ENCODE data around the gene RABL6.
A peak's percentile ranks its signal among the peaks of the same experiment; 100 is the strongest.
"Not testable (repeated sequence)": the region's sequence is repeated elsewhere in the genome, so short reads cannot be mapped to it uniquely, and the experiment has no call there.

The RABL6 gene, protein sequence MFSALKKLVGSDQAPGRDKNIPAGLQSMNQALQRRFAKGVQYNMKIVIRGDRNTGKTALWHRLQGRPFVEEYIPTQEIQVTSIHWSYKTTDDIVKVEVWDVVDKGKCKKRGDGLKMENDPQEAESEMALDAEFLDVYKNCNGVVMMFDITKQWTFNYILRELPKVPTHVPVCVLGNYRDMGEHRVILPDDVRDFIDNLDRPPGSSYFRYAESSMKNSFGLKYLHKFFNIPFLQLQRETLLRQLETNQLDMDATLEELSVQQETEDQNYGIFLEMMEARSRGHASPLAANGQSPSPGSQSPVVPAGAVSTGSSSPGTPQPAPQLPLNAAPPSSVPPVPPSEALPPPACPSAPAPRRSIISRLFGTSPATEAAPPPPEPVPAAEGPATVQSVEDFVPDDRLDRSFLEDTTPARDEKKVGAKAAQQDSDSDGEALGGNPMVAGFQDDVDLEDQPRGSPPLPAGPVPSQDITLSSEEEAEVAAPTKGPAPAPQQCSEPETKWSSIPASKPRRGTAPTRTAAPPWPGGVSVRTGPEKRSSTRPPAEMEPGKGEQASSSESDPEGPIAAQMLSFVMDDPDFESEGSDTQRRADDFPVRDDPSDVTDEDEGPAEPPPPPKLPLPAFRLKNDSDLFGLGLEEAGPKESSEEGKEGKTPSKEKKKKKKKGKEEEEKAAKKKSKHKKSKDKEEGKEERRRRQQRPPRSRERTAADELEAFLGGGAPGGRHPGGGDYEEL

DNA sequence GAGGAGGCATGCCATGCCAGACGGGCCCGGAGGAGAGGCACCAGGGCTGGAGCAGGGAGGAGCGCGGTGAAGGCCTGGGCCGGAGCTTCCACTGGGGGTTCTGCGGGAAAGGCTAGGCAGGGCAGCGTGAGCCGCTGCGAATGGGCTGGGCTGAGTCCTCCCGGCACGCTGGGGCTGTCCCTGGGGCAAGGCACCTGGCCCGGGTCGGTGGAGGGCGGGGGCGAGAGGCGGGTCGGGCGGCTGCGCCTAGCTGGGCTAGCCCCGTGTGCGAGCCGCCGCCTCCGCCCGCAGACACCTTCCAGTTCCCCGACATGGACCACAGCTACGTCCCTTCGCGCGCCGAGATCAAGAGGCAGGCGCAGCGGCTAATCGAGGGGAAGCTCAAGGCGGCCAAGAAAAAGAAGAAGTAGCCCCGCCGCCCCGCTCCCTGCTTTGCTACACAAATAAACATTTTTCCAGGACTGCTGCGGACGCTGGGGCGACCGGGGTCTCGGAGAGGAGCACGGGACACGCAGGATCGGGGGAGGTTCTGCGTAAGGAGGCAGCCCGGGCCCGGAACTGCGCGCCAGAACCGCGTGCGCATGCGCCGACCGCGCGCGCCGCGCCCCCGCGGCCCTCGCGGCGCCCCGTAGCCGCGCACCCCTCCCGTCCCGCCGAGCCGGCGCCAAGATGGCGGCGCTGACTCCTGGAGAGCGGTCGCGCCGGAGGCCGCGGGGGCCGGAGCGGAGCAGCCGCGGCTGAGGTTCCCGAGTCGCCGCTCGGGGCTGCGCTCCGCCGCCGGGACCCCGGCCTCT lies at the start of gene RABL6:
Gene RABL6, plus strand, starts transcription at position 668 of the 794 bp plus-strand sequence. CDS start 249 bp downstream, outside the sequence.
- DNase-seq: peak; percentile 62

DNA sequence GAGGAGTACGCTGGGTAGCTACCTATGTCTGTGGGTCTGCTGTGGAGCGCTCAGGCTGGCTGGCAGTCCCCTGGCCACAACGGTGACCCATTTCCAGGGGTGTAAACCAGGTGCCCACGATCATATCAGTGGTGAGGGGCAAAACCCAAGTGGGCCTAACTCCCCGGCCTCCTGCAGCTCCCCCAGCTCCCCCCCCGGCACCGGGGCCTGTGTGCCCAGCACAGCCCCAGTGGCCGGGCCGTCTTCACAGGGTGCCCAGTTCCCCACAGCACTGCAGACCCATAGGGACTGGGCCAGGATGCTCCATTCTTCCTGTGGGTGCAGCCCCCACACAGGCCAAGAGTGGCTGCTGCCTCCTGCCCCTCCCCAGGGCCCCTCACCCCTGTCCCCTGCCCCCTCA lies 48.7 kb upstream of the RABL6 start:
- no peak for DNase-seq

DNA sequence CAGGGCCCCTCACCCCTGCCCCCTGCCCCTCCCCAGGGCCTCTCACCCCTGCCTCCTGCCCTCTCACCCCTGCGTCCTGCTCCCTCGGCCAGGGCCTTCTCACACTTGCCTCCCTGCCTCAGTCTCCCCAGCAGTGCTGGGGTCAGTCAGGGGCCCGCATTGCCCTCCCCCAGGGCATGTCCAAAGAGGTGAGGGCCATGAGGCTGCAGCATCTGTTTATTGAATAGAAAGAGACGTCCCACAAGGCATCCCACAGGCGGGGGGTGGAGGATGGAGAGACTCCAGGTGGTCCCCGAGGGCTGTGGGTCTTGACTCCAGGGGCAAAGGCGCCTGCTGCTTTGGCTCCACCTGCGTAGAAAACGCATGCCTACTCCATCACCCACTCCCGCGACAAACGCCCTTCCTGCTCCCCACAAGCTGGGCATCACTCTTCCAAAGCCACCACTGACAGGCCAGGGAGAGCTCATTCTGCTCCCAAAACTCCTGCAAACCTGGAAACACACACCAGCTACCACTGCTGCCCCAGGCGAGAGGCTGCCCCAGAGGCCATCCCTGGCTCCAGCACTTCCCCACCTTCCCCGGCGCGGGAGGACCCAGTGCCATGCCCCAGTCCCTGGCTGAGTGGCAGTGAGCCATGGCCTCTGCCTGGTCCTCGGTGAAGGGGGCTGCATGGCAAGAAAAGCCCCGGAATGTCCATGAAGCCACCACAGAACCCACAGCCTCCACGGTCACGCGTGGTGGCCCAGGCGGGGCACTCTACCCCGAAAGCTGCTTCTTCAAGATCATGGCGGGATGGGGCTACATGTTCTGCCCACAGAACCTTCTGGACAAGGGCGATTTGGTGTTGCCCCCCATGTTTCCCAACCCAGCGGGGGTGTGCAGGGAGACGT lies 48.1 kb upstream of the RABL6 start:
- DNase-seq: no peak

DNA sequence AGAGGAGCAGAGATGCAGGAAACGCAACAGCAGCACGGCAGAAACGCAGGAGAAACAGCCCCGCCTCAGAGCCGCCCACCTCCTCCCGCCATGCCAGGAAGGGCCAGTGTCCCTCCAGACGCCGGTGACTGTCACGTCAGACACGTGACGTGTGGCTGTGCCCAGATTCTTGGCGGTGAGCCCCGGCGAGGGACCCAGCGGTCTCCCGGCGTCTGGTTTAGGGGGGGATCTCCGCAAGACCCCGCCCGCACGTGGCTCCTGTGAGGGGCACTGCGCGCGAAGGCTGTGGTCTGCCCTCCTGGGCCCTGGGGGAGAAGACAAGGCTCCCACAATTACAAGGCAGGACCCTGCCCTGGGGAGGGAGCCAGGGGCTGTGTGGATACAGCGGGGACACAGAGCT lies 47.3 kb upstream of the RABL6 start:
- DNase-seq: no peak

DNA sequence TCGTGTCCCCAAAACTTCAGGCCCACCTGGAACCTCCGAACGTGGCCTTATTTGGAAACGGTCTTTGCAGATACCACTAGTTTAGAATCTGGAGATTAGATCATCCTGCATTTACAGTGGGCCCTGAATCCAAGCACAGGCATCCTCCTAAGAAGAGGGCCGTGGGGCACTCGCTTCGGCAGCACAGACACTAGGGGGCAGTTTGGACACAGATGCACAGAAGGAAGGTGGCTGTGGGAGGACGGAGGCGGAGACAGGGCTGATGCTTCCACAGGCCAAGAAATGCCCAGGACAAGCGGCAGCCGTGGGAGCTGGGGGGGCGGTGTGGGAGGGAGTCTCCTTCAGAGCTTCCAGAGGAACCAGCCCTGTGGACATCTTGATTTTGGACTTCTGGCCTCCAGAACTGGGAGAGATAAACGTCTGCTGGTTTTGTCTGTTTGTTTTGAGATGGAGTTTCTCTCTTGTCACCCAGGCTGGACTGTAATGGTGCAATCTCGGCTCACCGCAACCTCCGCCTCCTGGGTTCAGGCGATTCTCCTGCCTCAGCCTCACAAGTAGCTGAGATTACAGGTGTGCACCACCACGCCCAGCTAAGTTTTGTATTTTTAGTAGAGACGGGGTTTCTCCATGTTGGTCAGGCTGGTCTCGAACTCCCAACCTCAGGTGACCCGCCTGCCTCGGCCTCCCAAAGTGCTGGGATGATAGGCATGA lies 46.8 kb upstream of the RABL6 start:
- DNase-seq: peak; percentile 21

DNA sequence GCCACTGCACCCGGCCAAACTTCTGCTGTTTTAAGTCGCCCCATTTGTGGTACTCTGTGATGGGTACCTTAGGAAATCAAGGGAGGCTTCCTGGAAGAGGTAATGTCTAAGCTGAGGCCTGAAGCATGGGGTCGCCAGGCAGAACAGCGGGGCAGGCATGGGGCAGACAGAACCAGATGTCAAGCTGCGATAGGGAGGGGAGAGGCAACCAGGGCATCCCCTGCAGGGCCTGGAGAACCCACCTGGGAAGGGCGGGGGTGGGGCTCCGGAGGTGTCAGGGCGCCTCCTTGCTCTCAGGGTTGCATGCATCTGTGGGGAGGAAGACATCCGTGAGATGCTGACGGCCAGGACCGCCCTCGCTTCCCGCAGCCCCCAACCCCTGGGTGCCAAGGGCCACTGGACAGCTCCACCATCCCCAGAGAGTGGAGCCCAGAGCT lies 46.2 kb upstream of the RABL6 start:
- DNase-seq: no peak

DNA sequence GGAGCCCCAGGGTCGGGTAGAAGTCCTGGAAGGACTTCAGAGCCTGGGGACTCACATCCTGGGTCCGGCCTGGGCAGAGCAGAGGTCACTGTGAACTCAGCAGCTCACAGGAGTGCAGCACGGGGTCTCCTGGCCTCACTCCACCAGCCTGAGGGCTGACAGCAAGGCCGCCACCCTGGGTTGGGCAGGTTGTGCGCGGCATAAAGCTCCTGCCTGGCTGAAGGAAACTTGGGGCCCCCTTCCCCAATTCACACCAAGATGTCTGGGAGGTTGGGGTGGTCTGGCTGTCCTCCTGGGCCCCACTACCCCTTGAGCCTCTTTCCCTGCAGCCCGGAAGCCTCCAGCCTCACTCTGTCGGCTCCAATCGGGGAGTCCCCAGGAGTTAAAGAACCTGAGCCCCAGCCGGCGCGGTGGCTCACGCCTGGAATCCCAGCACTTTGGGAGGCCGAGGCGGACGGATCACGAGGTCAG lies 45.5 kb upstream of the RABL6 start:
- DNase-seq: no peak

DNA sequence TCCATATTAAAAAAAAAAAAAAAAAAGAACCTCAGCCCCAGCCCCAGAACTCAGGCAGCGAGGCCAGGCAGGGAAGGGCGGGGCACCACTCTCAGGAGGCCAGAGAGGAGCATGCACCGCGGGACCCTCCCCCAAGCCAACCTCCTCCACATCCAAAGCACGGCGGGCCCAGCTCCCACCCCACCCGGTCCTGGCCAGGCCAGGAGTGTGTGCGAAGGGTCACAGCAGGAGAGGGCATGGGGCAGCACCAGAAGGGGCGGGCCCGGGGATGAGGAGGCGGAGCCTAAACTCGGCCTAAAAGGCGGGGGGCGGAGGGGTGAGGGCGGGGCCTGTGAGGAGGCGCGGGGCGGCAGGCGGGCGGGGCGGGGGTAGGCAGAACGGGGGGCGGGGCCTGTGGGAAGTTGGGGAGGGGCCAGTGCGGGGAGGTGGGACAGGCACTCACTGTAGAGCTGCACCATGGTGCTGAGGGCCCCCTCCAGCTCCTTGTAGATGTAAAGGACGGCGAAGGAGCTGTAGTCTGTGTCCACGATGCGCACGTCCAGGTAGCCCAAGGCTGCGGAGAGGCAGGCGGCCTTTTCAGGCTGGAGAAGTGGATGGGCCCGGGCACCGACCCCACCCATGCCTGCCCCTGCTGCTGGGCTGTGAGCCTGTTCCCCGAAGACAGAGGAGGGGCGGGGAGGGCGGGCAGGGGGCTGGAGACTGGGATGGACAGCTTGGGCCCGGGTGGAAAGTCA lies 44.7 kb upstream of the RABL6 start:
- DNase-seq: no peak

DNA sequence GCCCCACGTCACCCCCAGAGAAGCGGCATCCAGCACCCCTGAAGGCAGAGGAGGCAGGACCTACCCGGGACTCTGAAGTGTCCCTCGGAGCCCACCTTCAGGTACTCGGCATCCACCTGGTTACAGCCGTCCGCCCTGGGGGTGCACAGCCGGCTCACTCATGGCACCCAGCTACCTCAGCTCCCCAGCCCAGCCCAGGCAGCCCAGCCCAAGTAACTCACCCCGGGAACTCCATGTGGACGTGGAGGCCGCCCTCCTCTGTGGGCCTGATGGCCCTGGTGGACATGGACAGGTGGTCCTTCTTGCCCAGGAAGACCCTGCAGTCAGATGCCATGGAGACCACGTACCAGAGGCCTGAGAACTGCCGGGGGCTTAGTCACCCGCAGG lies 44.1 kb upstream of the RABL6 start:
- no peak for DNase-seq

DNA sequence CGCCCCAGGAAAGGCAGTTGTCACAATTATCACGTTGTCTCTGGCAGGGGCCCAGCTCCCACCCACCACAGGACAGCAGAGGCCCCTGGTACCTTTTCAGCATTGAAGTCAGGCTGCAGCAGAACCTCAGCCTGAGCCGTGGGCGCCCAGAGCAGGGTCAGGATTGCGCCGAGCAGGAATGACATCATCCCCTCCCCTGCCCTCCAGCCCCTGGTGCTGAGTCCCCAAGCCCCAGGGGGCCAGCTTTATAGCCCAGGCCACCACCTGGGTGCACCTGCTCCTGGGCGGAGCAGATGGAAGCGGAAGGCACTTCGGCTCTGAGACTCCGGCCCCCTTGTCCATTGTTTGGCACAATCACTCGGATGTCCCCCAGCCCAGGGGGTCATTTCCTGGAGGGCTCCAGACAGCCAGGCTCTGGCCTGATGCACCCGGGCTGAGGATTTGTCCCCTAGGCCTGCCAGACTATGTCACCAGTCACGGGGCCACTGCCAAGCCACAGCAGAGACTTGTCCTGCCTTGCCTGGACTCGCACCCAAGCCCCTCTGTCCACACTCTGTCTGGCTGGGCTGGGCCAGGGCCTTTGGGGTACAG lies 43.4 kb upstream of the RABL6 start, which contains the start of gene LCN15:
Gene LCN15, minus strand, starts transcription at position 218 of the 591 bp plus-strand sequence. Its CDS starts 30 bp downstream, at position 188.
- no peak for DNase-seq

DNA sequence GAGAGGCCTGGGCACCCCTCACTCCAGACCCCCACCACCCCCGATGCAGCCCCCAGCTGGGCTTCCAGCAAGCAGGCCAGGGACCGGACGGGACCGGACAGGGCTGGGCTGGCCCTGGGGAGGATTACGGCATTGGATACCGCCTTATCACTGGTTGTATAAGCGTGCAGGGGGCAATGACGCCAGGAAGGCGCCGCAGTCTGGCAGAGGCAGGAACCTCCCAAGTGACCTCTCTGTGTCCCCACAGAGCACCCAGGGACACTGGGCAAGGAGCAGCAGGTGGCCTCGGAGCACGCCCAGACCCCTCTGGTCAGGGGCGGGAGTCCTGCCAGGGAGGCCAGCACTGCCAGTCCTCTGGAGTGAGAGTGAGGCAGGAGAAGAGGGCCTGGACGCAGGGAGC lies 42.7 kb upstream of the RABL6 start:
- DNase-seq: no peak

DNA sequence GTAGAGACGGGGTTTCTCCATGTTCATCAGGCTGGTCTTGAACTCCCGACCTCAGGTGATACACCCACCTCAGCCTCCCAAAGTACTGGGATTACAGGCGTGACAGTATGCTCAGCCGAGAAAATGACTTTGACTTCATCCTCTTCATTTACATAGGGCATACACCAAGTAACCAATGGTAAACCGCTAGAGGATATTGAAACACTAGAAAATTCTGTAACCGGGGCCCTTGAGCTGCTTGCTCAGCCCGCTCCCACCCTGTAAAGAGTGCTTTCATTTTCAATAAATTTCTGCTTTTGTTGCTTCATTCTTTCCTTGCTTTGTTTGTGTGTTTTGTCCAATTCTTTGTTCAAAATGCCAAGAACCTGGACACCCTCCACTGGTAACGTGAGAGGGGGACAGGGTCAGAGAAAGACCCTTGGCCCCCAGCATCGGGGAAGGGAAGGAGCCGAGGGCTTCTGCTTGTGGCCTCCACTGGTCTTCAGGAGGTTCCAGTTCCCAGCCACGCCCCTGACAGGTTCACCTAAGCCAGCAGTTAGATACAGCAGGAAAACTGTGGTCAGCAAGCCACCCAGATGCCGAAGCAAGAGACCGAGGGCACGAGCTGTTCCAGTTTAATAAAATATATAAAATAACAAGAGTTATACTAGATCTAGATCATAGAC lies 41.9 kb upstream of the RABL6 start:
- not testable (repeated sequence) for DNase-seq

DNA sequence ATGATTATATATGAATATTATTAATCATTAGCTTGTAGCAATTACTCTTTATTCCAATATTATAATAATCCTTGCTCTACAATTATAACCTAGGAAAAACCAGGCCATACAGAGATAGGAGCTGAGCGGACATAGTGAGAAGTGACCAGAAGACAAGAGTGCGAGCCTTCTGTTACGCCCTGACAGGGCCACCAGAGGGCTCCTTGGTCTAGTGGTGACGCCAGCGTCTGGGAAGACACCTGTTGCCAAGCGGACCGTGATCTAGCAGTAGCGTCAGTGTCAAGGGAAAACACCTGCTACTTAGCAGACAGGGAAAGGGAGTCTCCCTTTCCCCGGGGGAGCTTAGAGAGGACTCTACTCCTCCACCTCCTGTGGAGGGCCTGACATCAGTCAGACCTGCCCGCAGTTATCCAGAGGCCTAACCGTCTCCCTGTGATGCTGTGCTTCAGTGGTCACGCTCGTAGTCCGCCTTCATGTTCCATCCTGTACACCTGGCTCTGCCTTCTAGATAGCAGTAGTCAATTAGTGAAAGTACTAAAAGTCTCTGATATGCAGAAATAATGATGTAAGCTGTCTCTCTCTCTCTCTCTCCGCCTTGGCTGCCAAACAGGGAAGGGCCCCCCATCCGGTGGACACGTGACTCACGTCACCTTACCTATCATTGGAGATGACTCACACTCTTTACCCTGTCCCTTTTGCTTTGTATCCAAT lies 41.2 kb upstream of the RABL6 start:
- peak; percentile 51 for DNase-seq

DNA sequence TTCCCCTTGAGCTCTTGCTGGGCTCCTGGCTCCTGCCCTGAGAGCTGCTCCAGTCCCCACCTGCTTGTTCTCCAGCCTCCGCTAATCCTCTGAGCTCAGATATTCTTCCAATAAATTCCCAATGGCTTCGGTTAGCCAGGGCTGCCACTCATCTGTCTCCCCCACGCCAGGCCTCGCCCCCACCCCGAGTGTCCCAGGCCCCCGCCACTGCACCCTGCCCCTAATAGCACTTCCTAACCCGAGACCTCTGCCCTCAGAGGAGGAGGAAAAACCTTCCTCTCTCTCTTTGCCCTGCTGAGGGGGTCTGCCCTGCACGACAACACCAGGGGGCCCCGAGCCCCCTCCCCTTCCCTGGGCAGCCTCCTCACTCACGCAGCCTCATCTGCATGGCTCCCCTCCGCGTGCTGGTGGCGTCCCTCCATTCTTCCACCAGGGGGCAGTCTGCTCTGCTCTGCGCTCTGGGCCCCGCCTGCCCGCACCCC lies 38.0 kb upstream of the RABL6 start:
- DNase-seq: no peak

DNA sequence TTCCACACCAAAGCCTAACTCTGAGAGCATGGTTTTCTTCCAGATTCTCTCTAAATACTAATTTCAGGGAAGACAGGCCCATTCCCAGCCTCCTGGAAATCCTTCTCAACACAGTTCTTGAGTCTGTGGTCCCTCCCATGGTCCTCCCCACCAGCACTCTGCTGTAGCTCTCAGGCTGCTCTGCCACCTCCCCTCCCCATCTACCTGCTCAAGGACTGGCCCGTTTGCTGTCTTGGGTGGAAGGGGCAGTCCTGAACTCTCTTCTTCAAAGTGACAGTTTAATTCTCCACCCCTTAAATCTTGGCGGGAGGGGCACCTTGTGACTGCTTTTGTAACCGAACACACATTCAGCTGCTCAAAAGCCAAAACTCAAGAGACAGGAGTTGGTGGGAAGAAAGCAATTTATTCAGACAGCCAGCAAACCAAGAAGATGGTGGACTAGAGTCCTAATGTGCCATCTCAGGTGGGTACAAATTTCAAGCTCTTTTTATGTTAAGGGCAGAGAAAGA lies 35.8 kb upstream of the RABL6 start:
- DNase-seq: no peak

DNA sequence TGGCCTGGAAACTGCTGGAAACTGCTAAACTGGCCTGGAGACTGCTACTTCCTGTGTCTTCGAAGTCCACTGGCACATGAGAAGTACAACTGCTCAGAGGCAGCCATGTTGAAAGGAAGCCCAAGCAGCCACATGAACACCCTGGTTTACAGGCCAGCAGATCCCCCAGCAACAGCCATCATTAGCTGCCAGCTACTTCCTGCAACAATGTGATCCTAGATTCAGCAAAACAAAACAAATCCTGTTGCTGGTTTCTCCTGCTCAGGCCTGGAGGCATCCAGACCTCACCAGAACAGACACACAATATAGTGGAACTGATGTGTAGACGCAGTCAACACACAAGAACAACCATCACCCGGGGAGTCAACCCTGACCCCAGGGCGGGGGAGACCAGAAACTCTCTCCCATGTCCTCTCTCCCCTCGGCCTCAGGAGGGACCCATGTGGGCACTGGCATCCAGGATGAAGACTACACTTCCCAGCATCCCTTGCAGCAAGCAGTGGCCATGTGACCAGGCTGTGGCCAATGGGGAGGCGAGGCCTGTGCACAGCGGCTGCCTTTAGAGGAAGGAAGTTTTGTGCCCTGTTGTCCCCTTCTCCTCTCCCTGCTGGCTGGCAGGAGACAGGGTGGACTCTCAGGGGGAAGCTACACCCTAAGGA lies 34.2 kb upstream of the RABL6 start:
- DNase-seq: peak; percentile 9

DNA sequence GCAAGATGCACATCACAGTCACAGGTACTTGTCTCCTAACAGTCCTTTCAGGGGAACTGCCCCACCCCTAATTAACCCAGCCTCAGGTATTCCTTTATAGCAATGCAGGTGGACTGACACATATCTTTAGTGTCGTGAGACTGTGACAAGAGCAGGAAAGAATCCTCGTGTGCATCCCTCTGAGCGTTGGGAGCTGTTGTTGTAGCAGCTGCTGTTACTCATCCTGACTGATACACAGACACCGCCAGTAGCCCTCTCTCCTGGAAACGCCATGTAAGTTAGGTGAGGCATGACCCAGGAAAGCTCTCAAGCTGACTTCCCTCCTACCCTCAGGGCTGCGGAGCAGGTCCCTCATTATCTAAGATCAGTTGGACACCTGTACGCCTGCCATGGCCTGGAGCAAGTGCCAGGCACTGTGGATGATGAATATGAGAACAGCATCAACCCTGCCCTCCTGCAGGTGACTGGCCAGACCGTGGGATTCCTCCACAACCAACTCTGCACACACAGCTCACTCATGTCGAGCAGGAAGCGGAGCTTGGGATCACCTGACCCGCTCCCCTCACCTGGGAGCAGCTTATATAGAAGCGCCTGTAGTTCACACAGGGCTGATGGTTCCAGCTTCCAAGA lies 33.2 kb upstream of the RABL6 start:
- DNase-seq: no peak

DNA sequence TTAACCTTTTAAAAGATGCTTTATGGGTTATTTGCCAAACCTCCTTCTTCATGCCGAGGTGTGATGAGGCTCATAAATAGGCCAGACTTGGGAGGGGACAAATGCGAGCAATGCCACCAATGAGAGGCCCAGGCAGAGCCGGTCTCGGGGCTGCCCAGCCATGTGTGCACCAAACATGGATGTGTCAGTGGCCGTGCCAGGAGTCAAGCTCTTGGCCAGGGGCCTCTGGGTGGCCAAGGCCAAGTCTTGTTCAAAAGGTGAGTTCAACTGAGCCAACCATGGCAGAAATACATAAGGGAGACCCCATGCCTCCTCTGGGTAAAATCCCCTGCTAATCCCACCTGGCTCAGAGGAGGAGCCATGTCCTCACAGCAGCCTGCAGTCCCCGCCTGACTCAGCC lies 32.6 kb upstream of the RABL6 start:
- no peak for DNase-seq
